HepG2 (cell line): ENCODE measurements around the gene RNF13. TPM values are rescaled to one million over a fixed set of nuclear protein-coding genes. Genes with fewer than 3 reads are reported as not detected.

ENCODE experiments used
- CBFB ChIP-seq: sonication (generic); formaldehyde crosslinking; IDR thresholded peaks from 2 replicates; pipeline ENCODE4 v1.4.0; 2020; ENCODE audit warnings: missing genetic modification reagents
- FOXP1 ChIP-seq, 2 experiments: fragments of 450-650 bp in 1 of 2; IDR thresholded peaks; 2 replicates each; pipeline ENCODE4 v1.6.1; 2017 to 2018; ENCODE audit warnings: antibody characterized with exemption in 1 of 2
- JDP2 ChIP-seq: sonication (generic); formaldehyde crosslinking; IDR thresholded peaks from 2 replicates; pipeline ENCODE4 v1.8.1; 2022; ENCODE audit warnings: missing genetic modification reagents, borderline replicate concordance
- PHF20 ChIP-seq: sonication (generic); formaldehyde crosslinking; IDR thresholded peaks from 2 replicates; pipeline ENCODE4 v1.5.0; 2020; ENCODE audit warnings: mild to moderate bottlenecking, missing genetic modification reagents
- PHF8 ChIP-seq: sonication (generic); formaldehyde crosslinking; IDR thresholded peaks from 2 replicates; pipeline ENCODE4 v1.5.0; 2020; ENCODE audit warnings: missing genetic modification reagents
- PPARG ChIP-seq: conservative IDR thresholded peaks from 2 replicates; pipeline ENCODE4 v1.6.1; 2016; ENCODE audit warnings: missing biosample characterization, missing genetic modification reagents
- SOX5 ChIP-seq: IDR thresholded peaks from 2 replicates; pipeline ENCODE4 v1.6.1; 2016; ENCODE audit warnings: borderline replicate concordance
- TGIF2 ChIP-seq: IDR thresholded peaks from 2 replicates; pipeline ENCODE4 v1.6.1; 2016; ENCODE audit warnings: control low read depth, missing compliant biosample characterization
- ZNF124 ChIP-seq: sonication (generic); formaldehyde crosslinking; IDR thresholded peaks from 2 replicates; pipeline ENCODE4 v1.4.0; 2020; ENCODE audit warnings: missing genetic modification reagents
- ZNF253 ChIP-seq: sonication (generic); formaldehyde crosslinking; IDR thresholded peaks from 2 replicates; pipeline ENCODE4 v1.8.0; 2022; ENCODE audit warnings: mild to moderate bottlenecking, missing genetic modification reagents, borderline replicate concordance
- ZNF724P ChIP-seq: sonication (generic); formaldehyde crosslinking; IDR thresholded peaks from 2 replicates; pipeline ENCODE4 v1.8.0; 2022; ENCODE audit warnings: missing genetic modification reagents, borderline replicate concordance
- polyA plus RNA-seq, 8 experiments: library from polyadenylated mRNA; depleted of rRNA in 3 of 8; stranded (reverse) in 7 of 8; unstranded in 1 of 8; fragments of >200 nt; fragmentation: Illumina TruSeq in 4 of 8; extraction: Trizol in 4 of 8; gene quantifications; 2 replicates each; pipeline versions ENCODE4 v1.2.1 to v1.2.3, GENCODE V29; 2011 to 2016; ENCODE audit warnings: low read depth in 4 of 8, missing spikeins in 1 of 8, mixed read lengths in 1 of 8; ENCODE audit not compliant: insufficient read depth in 1 of 8
- total RNA-seq, 5 experiments: library from RNA; depleted of rRNA; stranded (reverse); fragments of >200 nt; fragmentation: Illumina TruSeq; extraction: Trizol; gene quantifications; 2 replicates each; pipeline ENCODE4 v1.2.3, GENCODE V29; 2016; ENCODE audit warnings: low read depth in 1 of 5
- TF ChIP-seq, protein P1 (sequence below): sonication (generic); formaldehyde crosslinking; IDR thresholded peaks from 2 replicates; pipeline ENCODE4; 2020; ENCODE audit warnings: missing genetic modification reagents, mild to moderate bottlenecking, borderline replicate concordance
- TF ChIP-seq, protein P2 (sequence below): sonication (generic); formaldehyde crosslinking; IDR thresholded peaks from 2 replicates; pipeline ENCODE4 v1.4.0; 2020; ENCODE audit warnings: mild to moderate bottlenecking, missing genetic modification reagents
- TF ChIP-seq, protein P3 (sequence below): sonication (generic); formaldehyde crosslinking; IDR thresholded peaks from 2 replicates; pipeline ENCODE4 v1.8.0; 2022; ENCODE audit warnings: mild to moderate bottlenecking, missing genetic modification reagents, moderate library complexity
- TF ChIP-seq, protein P4 (sequence below), 2 experiments: fragments of 450-650 bp in 1 of 2; sonication (generic) in 1 of 2; formaldehyde crosslinking in 1 of 2; IDR thresholded peaks; 2 replicates each; pipeline versions ENCODE4 v1.6.1 to v1.8.0; 2016 to 2022; ENCODE audit warnings: antibody characterized with exemption in 1 of 2, mild to moderate bottlenecking in 1 of 2, missing genetic modification reagents in 1 of 2

RNF13 gene
- total and polyA plus RNA-seq, 2 of the 13 experiments (the other 11 are each of a cell fraction or from before 2014, with no cell fraction given) = 39.8 to 46.0 TPM

DNA sequence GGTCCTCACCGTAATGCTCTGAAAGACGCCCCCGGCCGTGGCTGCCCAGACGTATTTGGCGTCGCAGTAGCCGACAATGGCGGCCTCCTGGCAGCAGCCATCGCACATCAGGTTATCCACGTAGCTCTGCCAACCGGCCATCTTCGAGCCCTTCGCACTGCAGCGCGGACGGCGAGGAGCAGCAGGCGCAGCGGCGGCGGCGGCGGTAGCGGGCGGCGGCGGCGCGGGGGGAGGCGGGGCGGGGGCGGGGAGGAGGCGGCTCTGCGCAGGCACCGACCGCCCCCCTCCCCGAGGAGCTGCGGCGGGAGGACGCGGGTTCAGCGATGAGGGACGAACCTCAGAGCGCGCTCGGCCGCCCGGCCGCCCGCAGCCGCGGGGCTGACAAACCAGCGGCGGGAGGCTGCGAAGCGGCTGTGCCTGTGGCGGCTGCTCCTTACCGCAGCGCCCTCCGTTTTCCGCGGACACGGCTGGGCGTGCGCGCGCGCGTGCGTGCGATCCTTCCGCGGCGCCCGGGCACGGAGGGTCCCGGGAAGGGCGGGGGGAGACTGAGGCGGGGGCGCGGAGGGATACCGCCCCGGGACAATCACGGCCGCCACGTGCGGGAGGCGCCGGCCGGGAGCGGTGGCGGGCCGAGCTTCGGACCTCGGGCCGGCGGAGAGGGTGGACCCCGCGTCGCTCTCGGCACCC is 157.8 kb downstream of the RNF13 start, which contains the start of gene PFN2 (continued):
- TF ChIP-seq, protein P1, sequence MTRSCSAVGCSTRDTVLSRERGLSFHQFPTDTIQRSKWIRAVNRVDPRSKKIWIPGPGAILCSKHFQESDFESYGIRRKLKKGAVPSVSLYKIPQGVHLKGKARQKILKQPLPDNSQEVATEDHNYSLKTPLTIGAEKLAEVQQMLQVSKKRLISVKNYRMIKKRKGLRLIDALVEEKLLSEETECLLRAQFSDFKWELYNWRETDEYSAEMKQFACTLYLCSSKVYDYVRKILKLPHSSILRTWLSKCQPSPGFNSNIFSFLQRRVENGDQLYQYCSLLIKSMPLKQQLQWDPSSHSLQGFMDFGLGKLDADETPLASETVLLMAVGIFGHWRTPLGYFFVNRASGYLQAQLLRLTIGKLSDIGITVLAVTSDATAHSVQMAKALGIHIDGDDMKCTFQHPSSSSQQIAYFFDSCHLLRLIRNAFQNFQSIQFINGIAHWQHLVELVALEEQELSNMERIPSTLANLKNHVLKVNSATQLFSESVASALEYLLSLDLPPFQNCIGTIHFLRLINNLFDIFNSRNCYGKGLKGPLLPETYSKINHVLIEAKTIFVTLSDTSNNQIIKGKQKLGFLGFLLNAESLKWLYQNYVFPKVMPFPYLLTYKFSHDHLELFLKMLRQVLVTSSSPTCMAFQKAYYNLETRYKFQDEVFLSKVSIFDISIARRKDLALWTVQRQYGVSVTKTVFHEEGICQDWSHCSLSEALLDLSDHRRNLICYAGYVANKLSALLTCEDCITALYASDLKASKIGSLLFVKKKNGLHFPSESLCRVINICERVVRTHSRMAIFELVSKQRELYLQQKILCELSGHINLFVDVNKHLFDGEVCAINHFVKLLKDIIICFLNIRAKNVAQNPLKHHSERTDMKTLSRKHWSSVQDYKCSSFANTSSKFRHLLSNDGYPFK (CRISPR knock-in tag) = no peak
- TF ChIP-seq ZNF724P (CRISPR knock-in tag) = peak; percentile 88; the same call in 1 of the 2 replicates
- TF ChIP-seq, protein P2, sequence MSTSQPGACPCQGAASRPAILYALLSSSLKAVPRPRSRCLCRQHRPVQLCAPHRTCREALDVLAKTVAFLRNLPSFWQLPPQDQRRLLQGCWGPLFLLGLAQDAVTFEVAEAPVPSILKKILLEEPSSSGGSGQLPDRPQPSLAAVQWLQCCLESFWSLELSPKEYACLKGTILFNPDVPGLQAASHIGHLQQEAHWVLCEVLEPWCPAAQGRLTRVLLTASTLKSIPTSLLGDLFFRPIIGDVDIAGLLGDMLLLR (CRISPR knock-in tag) = peak; percentile 30
- TF ChIP-seq PHF20 (CRISPR knock-in tag) = peak; percentile 53
- TF ChIP-seq SOX5 = peak; percentile 9; the same call in 1 of the 2 replicates
- peak; percentile 93; the same call in 1 of the 2 replicates for TF ChIP-seq ZNF253 (CRISPR knock-in tag)
- no peak for TF ChIP-seq ZNF124
- peak; percentile 52 for TF ChIP-seq CBFB (CRISPR knock-in tag)
- TF ChIP-seq, protein P3, sequence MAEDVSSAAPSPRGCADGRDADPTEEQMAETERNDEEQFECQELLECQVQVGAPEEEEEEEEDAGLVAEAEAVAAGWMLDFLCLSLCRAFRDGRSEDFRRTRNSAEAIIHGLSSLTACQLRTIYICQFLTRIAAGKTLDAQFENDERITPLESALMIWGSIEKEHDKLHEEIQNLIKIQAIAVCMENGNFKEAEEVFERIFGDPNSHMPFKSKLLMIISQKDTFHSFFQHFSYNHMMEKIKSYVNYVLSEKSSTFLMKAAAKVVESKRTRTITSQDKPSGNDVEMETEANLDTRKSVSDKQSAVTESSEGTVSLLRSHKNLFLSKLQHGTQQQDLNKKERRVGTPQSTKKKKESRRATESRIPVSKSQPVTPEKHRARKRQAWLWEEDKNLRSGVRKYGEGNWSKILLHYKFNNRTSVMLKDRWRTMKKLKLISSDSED (CRISPR knock-in tag) = peak; percentile 88
- peak; percentile 29; the same call in 1 of the 2 replicates for TF ChIP-seq JDP2
- TF ChIP-seq TGIF2 (CRISPR knock-in tag) = peak; percentile 28; the same call in 1 of the 2 replicates
- TF ChIP-seq, protein P4, sequence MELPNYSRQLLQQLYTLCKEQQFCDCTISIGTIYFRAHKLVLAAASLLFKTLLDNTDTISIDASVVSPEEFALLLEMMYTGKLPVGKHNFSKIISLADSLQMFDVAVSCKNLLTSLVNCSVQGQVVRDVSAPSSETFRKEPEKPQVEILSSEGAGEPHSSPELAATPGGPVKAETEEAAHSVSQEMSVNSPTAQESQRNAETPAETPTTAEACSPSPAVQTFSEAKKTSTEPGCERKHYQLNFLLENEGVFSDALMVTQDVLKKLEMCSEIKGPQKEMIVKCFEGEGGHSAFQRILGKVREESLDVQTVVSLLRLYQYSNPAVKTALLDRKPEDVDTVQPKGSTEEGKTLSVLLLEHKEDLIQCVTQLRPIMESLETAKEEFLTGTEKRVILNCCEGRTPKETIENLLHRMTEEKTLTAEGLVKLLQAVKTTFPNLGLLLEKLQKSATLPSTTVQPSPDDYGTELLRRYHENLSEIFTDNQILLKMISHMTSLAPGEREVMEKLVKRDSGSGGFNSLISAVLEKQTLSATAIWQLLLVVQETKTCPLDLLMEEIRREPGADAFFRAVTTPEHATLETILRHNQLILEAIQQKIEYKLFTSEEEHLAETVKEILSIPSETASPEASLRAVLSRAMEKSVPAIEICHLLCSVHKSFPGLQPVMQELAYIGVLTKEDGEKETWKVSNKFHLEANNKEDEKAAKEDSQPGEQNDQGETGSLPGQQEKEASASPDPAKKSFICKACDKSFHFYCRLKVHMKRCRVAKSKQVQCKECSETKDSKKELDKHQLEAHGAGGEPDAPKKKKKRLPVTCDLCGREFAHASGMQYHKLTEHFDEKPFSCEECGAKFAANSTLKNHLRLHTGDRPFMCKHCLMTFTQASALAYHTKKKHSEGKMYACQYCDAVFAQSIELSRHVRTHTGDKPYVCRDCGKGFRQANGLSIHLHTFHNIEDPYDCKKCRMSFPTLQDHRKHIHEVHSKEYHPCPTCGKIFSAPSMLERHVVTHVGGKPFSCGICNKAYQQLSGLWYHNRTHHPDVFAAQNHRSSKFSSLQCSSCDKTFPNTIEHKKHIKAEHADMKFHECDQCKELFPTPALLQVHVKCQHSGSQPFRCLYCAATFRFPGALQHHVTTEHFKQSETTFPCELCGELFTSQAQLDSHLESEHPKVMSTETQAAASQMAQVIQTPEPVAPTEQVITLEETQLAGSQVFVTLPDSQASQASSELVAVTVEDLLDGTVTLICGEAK (IDR thresholded peaks at IDR 0.05) = no peak
- TF ChIP-seq, protein P4 (CRISPR knock-in tag; IDR thresholded peaks at IDR 0.05) = peak; percentile 67
- peak; percentile 73 for TF ChIP-seq PHF8
- TF ChIP-seq FOXP1 (IDR thresholded peaks at IDR 0.05) = no peak
- peak; percentile 9; the same call in 1 of the 2 replicates for TF ChIP-seq FOXP1 (CRISPR knock-in tag; IDR thresholded peaks at IDR 0.05)
- TF ChIP-seq PPARG (CRISPR knock-in tag) = 0 out of 2 replicates have a peak, but pooled peaks have one; percentile 20
